Activated naive CD4-positive, alpha-beta T cell treated with anti-CD3 and anti-CD28 coated beads for 36 hours (primary cell): Measurements from ENCODE around the gene RPS19. TPM values are rescaled to one million over a fixed set of nuclear protein-coding genes. Genes with fewer than 3 reads are reported as not detected.

ENCODE experiments used
- CTCF ChIA-PET: fragments of 350-600 bp; sonication (Branson Sonifier 250); formaldehyde crosslinking; loops from one replicate; lab custom pipeline; 2021; ENCODE audit warnings: antibody characterized with exemption; lab: Charles Lee
- DNase-seq: peaks from one replicate; pipeline ENCODE4 v3.0.0-alpha.2; 2020
- H3K27ac Mint-ChIP-seq: one replicate; pipeline ENCODE4 v1.8.0; 2021; ENCODE audit warnings: mild to moderate bottlenecking, mixed read lengths
- H3K27me3 Mint-ChIP-seq: one replicate; pipeline ENCODE4 v1.8.0; 2021; ENCODE audit warnings: low read depth, mixed read lengths
- H3K36me3 Mint-ChIP-seq: one replicate; pipeline ENCODE4 v1.8.0; 2021; ENCODE audit warnings: low read depth, mixed read lengths
- H3K4me1 Mint-ChIP-seq: one replicate; pipeline ENCODE4 v1.8.0; 2021; ENCODE audit warnings: low read depth, mixed read lengths
- H3K4me3 Mint-ChIP-seq: one replicate; pipeline ENCODE4 v1.8.0; 2021; ENCODE audit warnings: mild to moderate bottlenecking, moderate library complexity, mixed read lengths
- H3K9me3 Mint-ChIP-seq: one replicate; pipeline ENCODE4 v1.8.0; 2021; ENCODE audit warnings: mixed read lengths
- intact Hi-C: fragments of 100-400 bp; cut with micrococcal nuclease; formaldehyde crosslinking; loops from one replicate; pipeline ENCODE4 v1.15.1; 2023
- total RNA-seq, 2 experiments: library from RNA; stranded (reverse); gene quantifications; one replicate each; pipeline ENCODE4 v1.2.3, GENCODE V29; 2021

RPS19 gene
- total RNA-seq, 2 experiments from 2014 or later: 4,092 to 4,109 TPM

DNA sequence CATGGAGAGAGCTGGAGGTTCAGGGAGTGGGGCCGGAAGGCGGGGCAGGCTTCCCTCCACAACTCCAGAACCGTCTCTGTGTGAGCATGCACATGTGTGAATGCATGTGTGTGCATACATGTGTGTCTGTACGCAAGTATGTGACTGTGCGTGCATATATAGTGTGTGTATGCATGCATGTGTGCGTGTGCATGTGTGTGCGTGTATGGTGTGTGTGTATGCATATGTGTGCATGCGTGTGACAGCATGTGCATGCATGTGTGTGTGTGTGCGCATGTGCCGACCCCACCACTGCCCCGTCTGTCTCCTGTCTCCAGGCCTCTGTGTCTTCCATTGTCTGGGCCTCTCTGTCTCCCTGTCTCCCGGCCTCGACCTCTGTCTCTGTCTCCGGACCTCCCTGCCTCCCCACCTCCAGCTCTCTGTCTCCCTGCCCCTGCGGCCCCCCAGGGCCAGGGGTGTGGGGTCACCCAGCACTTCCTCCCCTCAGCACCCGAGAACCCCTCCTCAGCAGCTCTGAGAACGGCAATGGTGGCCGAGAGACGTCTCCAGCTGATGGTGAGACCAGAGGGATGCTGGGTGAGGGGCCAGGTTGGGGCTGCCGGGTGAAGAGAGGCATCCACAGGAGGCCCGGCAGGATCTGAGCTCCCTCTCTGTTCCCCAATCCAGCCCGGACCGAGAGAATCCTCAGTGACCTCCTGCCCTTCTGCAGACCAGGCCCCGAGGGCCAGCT, 45.4 kb downstream of the RPS19 start:
- intact Hi-C loops: no loop called here
- Mint-ChIP-seq H3K36me3 (peaks cover 35% of the 10 kb centered on the region), H3K27ac (no peak overlapping the region)

DNA sequence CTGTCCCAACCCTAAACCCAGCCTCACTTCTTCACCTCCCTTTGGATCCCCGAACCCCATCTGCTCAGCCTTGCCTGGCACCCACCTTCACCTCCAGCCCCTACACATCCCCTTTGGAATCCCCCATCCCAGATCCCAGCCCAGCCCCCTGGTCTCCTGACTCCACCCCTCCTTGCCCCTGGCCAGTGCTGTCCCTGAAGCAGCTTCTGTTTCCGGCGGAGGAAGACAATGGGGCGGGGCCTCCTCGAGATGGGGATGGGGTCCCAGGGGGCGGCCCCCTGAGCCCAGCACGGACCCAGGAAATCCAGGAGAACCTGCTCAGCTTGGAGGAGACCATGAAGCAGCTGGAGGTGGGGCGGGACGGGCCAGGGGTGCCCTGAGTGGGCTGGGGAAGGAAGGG, 46.2 kb downstream of the RPS19 start:
- Mint-ChIP-seq H3K27me3 (no peaks in the 10 kb centered on the region), H3K27ac (no peak overlapping the region), H3K4me3 (no peak overlapping the region), H3K4me1 (peaks cover 37% of the 10 kb centered on the region), H3K36me3 (peaks cover 32% of the 10 kb centered on the region), H3K9me3 (no peaks in the 10 kb centered on the region)
- intact Hi-C loops: no loop called here
- DNase-seq: no peak
- CTCF ChIA-PET: no interaction called here

More for the DNA sequence above, 45.4 kb downstream of the RPS19 start:
- Mint-ChIP-seq H3K9me3 (no peaks in the 10 kb centered on the region), H3K27me3 (no peaks in the 10 kb centered on the region), H3K4me1 (peaks cover 29% of the 10 kb centered on the region), H3K4me3 (no peak overlapping the region)
- no peak for DNase-seq
- CTCF ChIA-PET: no interaction called here

DNA sequence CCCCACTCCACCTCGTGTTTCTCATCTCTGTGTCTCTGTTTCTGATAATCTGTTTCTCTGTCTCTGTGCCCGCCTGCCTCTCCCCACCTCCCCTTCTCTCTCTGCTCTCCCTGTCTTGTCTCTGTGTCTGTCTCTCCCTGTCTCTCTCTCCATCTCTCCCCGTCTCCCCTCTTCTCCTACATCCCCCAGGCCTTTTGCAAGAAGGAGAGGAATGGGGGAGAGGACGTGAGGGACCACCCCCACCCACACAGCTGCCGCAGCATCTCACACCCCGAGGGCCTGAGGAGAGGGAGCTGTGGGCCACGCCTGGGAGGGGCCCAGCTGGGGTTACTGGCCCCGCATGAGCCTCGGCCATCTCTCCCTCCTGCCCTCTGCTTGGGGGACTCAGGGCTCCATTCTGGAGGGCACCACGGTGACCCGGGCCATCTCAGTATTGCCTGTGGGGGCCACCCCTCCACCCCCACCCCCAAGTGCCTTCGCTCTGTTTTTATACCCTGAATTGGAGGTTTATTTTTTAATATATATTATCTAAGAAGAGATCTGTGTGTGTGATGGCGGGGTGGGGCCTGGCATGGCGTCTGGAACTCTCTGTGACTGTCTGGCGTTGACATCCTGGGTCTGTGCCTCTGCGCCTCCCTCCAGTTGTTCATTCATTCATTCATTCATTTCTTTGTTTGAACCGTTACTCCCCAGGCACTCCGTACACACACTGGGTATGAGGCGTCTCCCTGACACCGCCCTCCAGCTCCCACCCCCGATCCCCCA, 47.0 kb downstream of the RPS19 start:
- no peak overlapping the region for H3K4me3 Mint-ChIP-seq
- peaks cover 41% of the 10 kb centered on the region for H3K4me1 Mint-ChIP-seq
- H3K27me3 Mint-ChIP-seq: peaks cover 6% of the 10 kb centered on the region
- intact Hi-C loops: no loop called here
- H3K9me3 Mint-ChIP-seq: no peaks in the 10 kb centered on the region
- peaks cover 30% of the 10 kb centered on the region for H3K36me3 Mint-ChIP-seq
- CTCF ChIA-PET: no interaction called here
- no peak for DNase-seq
- peak overlapping the region; percentile 44 for H3K27ac Mint-ChIP-seq

DNA sequence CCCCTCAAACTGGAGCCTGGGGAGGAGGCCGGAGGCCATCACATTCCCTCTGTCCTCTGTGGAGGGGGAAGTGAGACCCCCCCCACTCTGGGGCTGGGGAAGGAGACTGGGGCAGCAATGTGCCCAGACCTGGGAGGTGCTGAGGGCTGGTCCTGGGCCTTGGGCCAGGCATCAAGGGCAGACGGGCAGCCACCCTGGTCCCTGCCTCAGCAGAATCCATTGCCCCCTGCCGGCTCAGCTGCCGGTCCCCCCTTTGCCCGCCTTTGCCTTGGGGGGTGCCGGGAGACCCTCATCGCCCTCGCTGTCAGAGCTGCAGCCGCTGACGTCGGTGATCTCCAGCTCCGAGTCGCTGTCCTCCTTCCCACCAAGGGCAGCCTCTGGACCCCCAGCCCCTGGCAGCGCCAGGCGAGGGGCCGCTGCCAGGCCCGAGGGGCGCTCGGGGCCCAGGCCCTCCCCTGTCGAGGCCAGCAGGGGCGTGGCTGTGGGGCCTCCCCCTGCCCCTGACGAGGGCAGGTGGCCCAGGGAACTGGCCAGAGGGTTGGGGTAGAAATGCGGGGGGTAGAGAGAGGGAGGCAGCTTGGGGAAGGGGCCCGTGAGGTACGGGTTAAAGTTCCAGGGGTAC, 48.0 kb downstream of the RPS19 start:
- Mint-ChIP-seq H3K36me3 (peaks cover 24% of the 10 kb centered on the region), H3K27me3 (peaks cover 11% of the 10 kb centered on the region), H3K4me3 (no peak overlapping the region), H3K4me1 (peaks cover 46% of the 10 kb centered on the region), H3K9me3 (no peaks in the 10 kb centered on the region), H3K27ac (no peak overlapping the region)
- intact Hi-C loops: no loop called here
- CTCF ChIA-PET: interaction anchor here (0.5 kb wide), 1 partner anchor 155 kb away, joined by 3 read pairs; no protein-coding TSS in a partner anchor
- no peak for DNase-seq

DNA sequence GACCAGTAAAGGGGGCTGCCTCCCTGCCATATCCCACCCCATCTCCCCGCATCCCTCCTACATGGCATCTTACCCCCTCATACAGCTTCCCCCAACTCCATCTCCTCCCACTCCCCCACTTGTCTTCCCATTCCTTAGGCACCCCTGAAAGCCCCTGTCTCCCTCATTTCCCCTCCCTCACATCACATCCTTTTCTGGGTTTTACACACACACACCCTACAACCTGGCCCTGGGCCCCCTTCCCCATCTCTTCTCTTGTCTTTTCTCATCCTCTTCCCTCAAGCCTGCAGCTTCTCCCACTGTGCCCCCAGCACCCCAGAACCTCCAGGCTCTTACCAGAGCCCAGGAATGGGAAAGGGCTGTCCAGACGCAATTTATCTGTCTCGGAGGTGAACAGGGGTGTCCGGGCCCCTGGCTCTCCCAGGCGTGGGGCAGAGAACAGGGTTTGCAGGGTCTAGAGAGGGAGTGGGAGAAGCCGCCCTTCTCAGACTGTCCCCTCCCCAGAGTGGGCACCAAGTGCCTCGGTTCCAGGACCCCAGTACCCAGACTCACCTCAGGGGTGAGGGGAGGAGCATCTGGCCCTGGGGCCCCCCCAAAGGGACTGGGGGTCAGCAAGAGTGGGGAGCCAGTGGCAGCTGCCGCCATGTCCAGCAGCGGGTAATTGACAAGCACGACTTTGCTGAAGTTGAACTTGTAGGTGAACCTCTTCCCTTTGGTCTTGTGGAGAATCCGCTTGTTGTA, 48.8 kb downstream of the RPS19 start:
- Mint-ChIP-seq H3K4me3 (no peak overlapping the region), H3K36me3 (peaks cover 22% of the 10 kb centered on the region), H3K4me1 (peaks cover 48% of the 10 kb centered on the region), H3K9me3 (no peaks in the 10 kb centered on the region), H3K27me3 (peaks cover 16% of the 10 kb centered on the region), H3K27ac (no peak overlapping the region)
- intact Hi-C loops: no loop called here
- CTCF ChIA-PET: interaction anchor here (0.5 kb wide), 1 partner anchor 156 kb away, joined by 3 read pairs; no protein-coding TSS in a partner anchor
- DNase-seq: no peak

DNA sequence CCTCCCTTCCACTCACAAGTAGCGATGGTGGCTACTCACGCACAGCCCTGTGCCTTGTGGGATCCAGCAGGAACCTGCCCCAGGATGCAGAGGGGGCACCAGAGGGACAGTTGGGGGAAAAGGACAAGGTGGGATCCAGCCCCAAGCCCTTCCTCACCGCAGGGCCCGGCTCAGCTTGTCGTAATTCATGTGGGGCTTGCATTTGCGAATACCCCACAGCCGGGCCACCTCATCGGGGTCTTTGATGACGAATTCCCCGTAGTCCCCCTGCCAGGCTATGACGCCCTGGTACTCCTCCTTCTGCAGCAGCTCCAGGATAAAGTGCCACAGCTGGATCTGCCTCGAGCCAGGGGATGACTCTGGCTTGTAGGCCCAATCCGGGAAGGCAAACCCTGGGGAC, 49.7 kb downstream of the RPS19 start:
- intact Hi-C loops: no loop called here
- Mint-ChIP-seq H3K27me3 (peaks cover 21% of the 10 kb centered on the region), H3K4me1 (peaks cover 49% of the 10 kb centered on the region), H3K9me3 (no peaks in the 10 kb centered on the region), H3K27ac (no peak overlapping the region), H3K4me3 (no peak overlapping the region), H3K36me3 (peaks cover 16% of the 10 kb centered on the region)
- DNase-seq: no peak
- CTCF ChIA-PET: interaction anchor here (0.6 kb wide), 1 partner anchor 50 kb away, joined by 5 read pairs; no protein-coding TSS in a partner anchor

DNA sequence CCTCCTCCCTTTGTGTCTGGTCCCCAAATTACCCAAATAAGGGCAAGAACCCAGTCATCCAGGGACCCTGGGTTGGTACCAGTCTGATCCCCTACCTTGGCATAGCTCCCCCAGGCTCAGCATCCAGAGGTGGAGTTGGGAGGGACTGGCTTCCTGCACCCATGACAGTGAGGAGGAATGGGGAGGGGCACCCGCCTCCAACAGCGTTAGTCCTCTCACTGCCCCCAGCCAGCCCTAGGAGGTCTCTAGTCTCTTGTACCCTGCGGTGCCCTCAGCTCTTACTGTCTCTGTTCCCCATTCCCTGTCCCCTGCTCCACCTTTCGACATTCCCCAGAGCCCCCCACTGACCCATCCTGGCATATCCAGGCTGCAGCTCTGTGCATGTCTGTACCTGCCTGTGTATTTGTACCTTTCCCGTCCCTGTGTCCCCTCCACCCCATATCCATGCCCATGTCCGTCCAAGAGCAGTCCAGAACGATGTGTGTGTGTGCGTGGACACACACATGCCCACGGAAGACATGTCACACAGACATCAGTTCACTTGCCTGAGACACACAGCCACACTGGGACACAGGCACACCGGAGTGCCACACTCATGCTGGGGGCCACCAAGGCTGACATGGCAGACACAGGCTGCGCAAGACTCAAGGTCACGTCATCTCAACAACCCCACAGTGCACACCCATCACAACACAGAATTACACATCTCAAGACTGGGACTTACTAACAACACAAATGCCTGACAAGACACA, 50.4 kb downstream of the RPS19 start:
- Mint-ChIP-seq H3K27ac (peak overlapping the region; percentile 9), H3K27me3 (peaks cover 21% of the 10 kb centered on the region), H3K9me3 (no peaks in the 10 kb centered on the region), H3K4me1 (peaks cover 46% of the 10 kb centered on the region), H3K4me3 (no peak overlapping the region), H3K36me3 (peaks cover 10% of the 10 kb centered on the region)
- intact Hi-C loops: no loop called here
- CTCF ChIA-PET: interaction anchor here (0.6 kb wide), 1 partner anchor 50 kb away, joined by 5 read pairs; no protein-coding TSS in a partner anchor
- DNase-seq: no peak

DNA sequence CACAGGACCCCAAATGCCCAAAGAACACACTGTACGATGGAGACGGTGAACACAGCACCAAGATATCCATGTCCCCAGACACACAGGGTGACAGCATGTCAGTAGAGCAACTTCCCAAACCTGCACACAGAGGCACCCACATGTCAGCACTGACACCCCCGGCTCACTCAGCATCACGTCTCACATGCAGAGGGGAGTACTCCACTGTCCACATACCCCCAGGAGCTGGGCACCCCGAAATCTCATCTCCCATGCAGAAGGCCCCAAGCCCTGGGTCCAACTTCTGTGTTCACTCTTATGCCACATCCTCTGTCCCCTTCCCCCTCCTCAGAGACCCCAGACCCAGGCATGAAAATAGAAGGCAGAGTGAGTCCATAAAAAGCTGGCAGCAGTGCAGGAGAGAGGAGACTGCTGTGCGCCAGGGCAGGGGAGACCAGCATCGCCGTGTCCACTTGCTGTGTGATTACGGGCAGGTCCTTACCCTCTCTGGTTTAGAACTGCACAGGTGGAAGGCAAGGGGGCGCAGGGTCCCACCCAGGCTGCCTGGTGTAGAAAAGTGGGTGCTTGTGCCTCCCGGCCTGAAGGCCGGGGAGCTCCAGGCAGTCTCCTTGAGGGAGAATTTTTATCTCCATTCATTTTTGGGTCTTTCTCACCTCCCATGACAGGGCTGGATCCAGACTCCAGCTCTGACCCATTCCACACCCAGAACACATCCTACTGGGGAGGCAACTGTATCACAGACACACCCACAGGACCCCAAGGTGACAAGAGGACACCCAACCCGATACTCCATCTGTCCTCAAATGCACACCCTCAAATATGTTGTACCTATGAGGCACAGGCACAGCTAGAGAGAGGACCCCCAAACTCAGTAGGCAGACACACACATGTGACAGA, 51.2 kb downstream of the RPS19 start:
- no peaks in the 10 kb centered on the region for H3K9me3 Mint-ChIP-seq
- no peak for DNase-seq
- intact Hi-C loops: no loop called here
- CTCF ChIA-PET: interaction anchor here (0.5 to 1.0 kb wide), 2 partner anchors 27 to 159 kb away, joined by 3 to 4 read pairs; no protein-coding TSS in a partner anchor
- H3K36me3 Mint-ChIP-seq: peaks cover 6% of the 10 kb centered on the region
- peaks cover 41% of the 10 kb centered on the region for H3K4me1 Mint-ChIP-seq
- H3K27me3 Mint-ChIP-seq: peaks cover 21% of the 10 kb centered on the region
- H3K27ac Mint-ChIP-seq: peak overlapping the region; percentile 15
- no peak overlapping the region for H3K4me3 Mint-ChIP-seq

DNA sequence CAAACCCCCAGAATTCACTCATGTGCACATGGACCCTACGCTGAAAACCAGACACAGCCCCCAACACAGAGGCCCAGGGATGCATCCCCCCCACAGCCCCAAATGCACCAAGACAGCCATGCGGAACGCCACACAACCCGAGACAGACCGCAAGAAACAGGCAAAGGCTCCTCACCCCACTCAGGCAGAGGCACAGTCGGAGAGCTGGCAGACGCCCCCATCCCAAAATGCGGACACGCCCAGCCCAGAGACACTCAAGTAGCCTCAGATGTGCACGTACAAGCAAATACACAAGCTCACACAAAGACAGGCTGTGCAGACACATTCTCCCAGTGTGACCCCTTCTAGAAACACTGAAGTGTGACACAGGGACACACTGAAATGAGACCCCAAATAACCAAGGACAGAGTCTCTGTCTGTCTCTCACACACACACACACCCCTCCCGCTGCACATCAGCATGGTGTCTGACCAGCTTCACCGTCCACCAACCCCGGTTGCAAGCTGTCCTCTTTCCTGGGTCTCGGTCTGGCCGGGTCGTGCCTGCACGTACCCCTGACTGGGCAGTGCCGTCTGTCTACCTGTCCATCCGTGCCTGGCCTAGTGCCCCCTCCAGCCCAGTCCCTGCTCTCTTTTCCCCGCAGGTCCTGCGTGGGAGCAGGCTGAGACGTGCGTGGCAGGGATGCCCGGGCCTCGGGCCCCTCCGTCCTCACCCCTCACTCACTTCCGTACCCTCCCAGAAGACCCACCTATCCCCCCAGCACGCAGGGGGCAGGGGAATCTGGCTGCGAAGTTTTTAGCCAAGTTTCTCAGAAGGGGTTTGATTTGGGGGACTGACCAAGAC, 52.1 kb downstream of the RPS19 start:
- H3K27me3 Mint-ChIP-seq: peaks cover 21% of the 10 kb centered on the region
- intact Hi-C loops: no loop called here
- no peak for DNase-seq
- H3K27ac Mint-ChIP-seq: peak overlapping the region; percentile 15
- H3K36me3 Mint-ChIP-seq: peaks cover 4% of the 10 kb centered on the region
- no peaks in the 10 kb centered on the region for H3K9me3 Mint-ChIP-seq
- CTCF ChIA-PET: interaction anchor here (1.0 kb wide), 1 partner anchor 26 kb away, joined by 3 read pairs; no protein-coding TSS in a partner anchor
- H3K4me1 Mint-ChIP-seq: peaks cover 37% of the 10 kb centered on the region
- H3K4me3 Mint-ChIP-seq: no peak overlapping the region

DNA sequence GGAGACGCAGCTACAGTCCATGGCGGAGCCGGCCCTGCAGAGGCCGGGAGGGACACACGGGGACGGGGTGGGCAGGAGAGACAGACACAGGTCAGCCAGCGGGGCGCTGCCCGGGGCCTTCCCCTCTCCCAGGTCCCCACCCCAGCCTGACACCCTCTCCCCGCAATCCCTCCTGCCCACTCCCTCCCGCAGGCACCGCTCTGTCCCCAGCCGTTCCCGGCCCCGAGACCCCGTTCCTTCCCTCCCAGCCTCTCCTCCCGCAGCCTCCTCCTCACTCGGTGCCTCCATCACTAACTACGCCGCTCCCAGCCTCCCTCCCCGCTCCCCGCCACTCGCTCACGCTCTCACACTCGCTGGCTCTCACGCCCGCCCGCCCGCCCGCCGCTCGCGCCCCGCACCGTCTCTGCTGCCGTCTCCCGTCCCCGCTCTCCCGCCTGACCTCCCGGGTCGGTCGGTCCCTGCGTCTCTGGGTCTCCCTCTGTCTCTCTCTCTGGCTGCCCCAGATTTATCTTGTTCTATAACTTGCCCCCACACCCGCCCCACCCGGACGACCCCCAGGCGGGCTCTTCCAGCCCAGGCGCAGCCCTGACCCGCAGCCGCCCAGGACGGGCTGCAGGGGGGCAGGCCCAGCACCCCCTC, 53.0 kb downstream of the RPS19 start:
- H3K27ac Mint-ChIP-seq: no peak overlapping the region
- H3K9me3 Mint-ChIP-seq: no peaks in the 10 kb centered on the region
- peaks cover 34% of the 10 kb centered on the region for H3K4me1 Mint-ChIP-seq
- H3K36me3 Mint-ChIP-seq: peaks cover 2% of the 10 kb centered on the region
- peaks cover 21% of the 10 kb centered on the region for H3K27me3 Mint-ChIP-seq
- no peak for DNase-seq
- intact Hi-C loops: no loop called here
- H3K4me3 Mint-ChIP-seq: no peak overlapping the region
- CTCF ChIA-PET: no interaction called here
